GM21381 (cell line): Measurements from ENCODE around the gene ZNF423.

Source experiments
- ATAC-seq: cut with Tn5 transposase; IDR thresholded peaks from one replicate; pipeline ENCODE4 v1.9.1; 2021; ENCODE audit warnings: mild to moderate bottlenecking, moderate library complexity; ENCODE audit not compliant: unreplicated experiment

Gene ZNF423

DNA sequence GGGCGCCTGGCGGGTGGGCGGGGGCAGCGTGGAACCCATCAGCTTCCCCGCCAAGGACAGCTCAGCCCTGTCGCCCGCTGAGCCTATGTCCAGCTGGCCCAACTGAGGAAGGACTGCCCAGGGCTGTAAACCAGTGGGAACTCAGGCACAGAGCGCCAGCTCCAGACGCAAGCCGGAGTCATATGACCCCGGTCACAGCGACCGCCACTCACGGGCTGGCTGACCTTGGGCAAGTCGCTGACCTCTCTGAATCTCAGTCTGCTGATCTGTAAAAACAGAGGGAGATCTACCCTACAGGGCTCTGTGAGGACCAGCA lies 312.3 kb downstream of the ZNF423 start:
- ATAC-seq = no peak

DNA sequence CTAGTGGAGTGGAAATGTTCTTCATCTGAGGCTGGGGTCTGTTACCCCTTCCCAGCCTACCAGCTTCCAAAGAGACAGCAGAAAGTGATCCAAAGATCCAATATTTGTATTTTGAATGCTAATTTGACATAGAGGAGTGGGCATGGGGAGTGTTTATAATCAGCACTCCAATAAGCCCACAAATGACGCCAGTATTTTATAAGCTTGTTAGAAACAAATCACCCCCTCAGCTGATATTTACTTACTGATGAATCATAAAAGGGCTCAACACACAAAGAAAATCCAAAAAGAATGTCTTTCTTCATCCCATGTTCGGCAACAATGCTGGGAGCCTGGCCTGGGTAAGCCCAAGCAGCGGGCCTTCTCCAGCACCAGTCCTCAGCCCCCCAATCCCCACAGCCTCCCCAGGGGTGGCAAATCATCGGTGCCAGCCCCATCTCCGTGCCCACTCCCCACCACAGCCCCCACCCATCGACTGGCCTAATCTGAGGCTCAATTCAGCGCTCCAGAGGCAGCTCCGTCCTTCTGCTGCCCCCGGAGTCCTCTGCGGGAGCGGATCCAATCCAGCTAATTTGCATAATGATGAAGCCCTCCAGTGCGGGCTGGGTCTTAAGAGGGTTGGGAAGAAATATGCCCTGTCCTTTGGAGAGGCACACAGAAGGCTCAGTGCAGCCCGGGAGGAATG lies 312.8 kb downstream of the ZNF423 start:
- no peak for ATAC-seq

DNA sequence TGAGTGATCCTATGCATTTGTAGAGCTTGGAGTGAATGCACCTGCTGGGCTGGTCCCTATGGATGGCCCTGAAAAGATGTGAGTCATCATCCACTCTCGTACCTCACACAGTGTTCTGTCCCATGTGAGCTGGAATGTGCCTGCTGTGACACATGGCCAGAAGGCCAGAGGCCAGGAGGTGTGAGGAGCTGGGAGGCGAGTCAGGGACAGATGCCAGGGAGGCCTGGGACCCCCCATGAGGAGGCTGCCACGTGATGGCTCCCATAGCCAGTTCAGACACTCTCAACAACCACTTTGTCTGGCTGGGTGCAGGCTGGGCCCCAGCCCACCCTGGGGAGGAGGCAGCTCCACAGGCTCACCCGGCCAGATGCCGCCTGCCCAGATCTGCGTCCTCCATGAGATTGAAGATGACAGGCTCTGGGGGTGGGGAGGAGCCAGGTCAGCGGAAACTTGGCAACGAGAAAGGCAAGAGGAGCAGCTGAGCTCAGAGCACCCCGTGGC lies 313.5 kb downstream of the ZNF423 start:
- ATAC-seq = no peak

DNA sequence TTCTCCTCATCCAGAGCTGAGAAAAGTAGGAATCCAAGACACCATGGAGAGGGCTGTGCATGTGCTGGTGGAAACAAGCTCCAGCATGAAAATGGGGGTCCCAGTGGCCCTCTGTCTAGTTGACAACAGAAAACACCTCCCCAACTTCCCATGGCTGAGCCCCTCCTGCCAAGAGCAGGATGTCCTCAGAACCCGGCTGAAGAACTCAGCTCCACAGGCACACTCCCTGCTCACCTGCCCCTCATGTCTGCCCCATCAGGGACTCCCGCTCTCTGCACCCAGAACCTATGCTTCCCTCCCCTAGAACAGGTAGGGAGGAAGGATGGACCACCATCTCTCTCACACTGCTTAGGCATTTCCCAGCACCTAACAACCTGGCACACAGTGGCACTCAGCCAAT lies 315.1 kb downstream of the ZNF423 start:
- no peak for ATAC-seq

DNA sequence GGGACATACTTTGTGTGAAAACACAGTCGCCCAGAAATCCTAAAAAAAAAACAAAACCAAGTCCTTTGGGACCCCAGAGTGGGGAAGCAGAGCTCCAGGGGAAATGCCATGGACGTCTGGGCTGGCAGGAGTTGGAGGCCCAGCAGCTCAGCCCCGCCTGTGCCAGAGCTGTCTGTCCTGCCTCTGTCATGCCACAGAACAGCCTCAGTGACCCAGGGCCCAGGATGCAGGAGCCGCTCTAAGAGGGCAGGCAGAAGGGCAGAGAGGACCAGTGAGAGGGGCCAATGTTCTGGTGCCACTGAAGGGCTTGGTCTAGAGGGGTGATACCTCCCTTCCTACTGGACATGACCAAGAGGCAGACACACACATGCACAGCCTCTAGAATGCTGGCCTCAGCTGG lies 316.2 kb downstream of the ZNF423 start:
- no peak for ATAC-seq

DNA sequence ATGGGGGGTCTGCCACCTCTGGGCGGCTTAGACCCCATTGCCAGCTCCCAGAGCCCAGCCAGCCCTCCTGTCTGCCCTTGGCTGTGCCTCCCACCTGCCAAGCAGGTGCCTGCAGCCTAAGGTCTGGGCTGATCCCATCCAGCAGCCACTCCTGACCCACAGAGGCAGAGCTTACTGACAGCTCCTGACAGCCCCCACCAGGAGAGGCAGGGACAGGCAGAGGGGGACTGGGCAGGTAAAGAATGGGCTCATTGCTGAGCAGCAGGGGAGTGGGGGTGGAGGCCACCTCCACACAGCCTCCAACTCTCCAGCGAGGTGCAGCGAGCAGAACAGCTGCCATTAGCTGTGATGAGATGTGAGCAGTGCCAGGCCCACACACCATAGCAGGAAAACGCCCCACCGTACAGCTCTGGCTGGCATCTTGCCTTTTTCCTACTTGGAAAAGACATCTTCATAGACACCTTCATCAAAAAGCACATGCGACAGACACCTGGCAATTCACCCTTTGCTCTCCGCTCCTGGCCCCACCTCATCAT lies 317.9 kb downstream of the ZNF423 start:
- ATAC-seq = no peak

DNA sequence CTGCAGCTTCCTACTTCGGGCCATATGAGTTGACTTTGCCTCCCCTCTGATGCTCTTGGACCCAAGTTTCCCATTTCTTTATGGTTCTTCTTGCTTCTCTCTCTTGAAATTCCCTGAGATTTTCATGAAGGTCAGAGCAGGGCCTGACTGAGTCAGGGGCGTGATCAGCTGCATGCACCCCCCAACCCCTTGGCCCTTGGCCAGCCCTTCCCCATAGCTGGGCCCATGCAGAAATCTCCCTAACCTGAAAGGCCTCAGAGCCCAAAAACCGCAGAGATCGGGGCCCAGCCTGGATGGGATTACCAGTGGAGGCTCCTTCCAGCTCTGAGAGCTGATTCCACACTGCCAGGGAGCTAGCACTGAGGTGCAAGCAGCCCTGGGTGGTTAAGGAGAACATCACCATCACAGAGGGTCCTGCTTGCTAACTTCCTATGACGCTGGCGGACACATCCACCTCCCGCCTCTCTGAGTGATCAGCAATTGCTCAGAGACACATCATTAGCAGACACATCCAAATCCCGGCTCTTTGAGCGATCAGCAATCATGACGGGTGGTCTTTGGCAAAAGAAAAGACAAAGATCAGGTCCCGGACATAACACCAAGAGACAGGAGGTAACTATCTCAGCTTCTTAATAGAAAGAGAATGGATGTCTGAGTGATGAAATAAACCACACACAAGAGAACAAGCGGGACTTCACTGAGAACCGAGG lies 320.9 kb downstream of the ZNF423 start:
- no peak for ATAC-seq

DNA sequence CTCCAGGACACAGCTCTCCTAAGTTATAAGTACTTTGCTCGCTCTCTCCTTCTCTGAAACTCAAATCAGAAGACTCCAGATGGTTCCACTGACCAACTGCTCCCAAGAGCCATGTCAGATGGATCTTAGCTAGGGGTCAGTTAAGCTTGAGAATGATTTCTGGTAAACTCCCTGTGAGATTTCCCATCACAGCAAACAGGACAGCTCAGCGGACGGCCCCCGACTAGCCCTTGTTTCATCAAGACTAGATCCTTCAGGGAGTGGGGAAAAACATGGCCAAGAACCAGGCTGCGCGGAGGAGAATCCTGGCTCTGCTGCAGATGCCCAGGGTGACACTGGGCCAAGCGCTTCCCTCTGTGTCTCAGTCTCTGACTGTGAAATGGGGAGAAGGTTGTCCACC lies 322.5 kb downstream of the ZNF423 start:
- no peak for ATAC-seq

DNA sequence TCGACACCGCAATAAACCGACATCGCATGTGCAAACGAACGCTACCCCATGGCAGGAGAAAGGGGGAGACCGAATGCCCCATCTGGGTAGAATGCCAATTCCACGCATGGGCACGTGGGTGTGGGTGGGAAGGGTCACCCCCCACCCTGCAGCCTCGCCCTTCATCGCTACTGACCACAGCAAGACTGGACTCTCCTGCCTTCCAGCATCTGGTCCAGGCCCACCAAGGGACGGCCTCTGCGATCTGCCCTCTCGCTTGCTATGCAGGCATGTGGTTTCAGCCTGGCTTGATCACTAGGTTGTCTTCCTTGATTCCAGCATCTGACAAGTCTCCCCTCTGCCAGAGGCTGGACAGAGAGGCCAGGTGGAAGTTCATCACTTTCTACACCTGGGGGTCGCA lies 323.0 kb downstream of the ZNF423 start:
- no peak for ATAC-seq

DNA sequence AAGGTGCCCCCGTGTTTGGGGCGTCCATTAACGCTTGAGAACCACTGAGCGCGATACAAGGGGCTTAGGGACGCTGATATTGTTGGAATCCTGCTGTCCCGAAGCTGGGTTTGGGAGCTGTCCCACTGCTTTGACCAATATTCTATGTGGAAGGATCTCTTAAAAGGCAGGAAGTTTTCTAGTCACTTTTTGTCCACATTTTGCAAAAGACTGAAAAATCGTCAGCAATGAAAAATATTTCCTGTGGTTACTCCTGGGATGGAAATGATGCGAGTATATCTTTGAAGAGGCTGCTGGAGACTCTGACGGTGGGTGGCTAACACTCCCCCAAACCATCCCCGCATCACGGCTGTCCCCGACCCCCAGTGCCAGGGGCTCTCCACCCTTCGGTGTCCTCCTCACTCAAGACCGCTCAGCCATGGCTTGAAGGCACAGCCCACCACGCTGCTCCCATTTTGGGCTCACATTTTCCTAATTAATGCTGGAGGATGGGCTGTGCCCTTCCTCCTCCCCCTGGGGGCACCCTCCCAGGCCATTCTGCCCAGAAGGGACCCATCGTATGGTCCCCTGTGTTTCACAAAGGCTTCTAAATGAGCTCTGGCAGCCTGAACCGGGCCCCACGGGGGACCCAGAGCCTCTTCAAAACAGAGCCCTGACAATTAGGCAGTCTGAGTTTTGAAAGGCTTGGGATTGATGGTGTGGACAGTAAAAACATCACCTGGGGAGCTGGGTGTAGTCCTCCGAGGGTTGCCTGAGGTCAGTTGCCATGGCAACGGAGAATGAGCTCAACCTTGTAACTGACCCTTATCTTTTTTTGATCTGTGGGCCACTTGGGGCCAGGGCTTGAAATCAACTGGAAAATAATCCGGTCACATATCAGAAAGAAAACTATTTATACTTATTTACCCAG lies 323.7 kb downstream of the ZNF423 start:
- no peak for ATAC-seq

DNA sequence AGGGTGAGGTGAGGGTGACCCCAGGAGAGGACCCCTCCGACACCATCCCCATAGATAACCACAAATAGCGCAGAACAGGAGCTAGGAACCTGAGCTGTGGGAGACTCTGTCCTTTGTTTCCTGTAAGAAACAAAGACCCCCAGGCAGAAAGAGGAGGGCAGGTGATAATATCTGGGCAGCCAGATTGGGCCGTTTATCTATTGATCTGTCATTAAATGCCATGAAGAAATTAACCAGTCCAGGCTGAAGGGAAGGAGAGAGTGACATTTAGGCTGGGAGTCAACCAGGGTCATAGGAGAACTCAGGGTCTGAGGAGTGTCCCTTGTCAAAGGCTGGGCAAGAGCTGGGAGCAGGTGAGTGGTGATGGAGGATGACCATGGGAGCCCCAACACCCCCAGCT lies 324.5 kb downstream of the ZNF423 start:
- ATAC-seq = no peak

DNA sequence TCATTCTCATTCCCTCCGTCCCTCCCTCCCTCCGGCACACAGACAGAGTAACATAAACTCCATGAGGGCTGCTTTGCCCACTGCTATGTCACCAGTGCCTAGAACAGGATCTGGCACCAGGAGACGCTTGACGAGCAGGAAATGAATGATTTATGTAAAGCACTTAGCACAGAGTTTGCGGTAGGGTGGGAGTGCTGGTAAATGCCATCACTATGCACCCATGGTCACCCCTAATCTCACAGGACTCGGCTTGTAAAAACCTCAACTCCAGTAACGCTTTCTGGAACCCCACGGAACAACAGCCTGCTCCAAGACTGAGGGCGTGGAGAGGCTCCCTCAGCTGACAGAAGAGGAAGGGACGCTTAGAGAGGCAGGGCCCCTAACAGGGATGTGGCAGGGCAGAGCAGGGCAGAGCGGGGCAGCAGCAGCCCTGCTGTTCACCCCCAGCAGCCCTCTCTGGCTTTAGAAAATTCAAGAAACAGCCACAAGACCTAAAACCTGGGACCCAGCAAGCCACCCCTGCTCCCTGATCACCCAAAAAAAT lies 325.4 kb downstream of the ZNF423 start:
- no peak for ATAC-seq

DNA sequence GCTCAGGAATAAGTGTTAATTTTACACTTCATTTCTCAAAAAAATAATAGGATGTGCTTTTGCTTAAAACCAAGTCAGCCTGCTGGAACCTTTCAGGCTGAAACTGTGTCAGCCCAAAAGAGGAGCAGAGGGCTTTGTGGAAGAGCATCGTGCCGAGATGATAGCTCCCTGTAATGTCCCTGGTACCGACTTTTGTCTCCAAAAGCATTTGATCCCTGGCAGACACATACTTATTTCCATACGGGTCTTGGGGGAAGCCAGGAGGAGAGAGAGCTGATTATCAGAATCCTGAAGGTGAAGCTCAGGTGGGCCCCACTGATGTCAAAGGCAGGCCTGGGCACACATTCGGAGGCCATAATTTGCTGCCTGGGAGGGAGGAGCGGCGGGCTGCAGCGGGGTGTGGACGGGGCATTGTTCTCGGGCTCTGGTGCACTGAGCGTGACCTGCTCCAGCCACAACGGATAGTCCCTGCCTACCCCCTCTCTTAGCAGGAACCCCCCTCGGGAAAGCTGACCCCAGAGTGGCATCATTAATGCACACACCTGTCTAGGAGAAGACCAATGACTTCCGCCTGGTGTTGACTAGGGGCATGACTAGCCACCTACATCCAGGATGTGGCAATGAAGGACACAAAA lies 326.4 kb downstream of the ZNF423 start:
- no peak for ATAC-seq

DNA sequence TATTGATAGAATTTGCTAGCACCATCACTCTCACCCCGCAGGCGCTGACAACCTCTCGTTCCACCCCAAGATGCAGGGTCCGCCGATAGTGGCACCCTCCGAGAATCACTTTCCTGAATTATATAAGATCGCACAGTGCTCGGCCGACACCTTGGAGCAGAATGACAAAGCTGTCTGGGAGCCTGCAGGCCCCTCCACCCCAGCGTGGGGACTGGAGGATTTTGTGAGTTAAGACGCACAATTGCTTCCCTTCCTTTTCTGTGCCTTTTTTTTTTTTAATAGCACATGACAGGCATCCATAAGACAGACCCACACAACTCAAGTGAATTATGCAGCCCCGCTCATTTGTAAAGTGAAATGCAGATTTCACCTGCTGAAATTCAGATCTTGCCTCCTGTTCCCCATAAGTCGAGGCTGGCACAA lies 327.0 kb downstream of the ZNF423 start:
- ATAC-seq = no peak

DNA sequence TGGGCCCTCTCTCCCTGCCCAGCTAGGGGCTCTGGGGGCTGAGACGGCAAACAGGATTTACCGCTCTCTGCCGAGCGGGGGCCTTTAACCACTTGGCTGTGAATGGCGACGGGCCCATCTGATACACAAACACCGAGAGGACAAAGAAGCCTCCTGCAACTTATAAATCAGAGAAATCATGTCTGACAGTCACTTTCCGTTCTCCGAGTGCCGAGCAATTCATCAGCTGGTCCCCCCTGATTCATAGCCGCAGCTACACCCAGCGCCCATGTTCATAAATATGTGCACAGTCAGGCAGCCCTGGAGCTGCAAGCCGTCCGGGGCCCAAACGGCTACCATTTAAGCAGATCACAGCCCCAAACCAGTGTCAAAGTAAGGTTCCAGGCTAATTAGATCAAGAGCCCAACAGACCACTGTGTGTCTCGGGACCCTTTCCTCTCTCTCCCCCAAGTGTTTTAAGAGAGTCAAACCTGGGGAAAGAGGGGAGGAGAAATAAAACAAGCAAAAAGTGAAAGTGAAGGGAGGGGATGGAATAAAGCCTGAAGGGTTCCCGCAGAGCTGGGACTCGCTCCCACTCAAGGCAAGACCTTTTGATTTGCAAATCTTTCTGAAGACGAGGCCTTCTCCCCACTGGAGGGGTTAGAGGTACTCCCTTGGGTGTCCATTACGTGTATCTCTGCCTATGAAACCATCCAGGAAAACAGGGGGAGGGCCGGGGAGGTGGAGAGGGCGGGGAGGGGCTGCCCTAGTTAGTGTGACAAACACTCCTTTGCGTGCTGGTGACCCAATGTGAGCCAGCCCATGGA lies 327.6 kb downstream of the ZNF423 start:
- ATAC-seq = no peak

DNA sequence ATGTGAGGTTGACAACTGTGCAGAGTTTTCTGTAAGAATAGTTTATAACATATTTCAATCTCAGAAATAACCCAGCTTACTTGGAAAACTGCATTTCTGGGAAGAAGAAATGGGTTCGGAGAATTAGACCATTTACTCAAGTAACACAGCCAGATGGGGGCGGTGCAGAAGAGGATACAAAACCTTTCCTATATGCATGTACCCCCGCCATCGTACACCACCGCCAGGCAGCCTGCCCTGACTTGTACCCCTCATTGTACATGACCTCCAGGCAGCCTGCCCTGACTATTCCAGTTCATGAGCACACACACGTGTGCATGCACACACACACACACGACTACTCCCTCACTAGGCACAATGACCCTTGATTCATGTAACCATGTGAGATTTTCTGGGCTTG lies 328.3 kb downstream of the ZNF423 start:
- ATAC-seq = no peak

DNA sequence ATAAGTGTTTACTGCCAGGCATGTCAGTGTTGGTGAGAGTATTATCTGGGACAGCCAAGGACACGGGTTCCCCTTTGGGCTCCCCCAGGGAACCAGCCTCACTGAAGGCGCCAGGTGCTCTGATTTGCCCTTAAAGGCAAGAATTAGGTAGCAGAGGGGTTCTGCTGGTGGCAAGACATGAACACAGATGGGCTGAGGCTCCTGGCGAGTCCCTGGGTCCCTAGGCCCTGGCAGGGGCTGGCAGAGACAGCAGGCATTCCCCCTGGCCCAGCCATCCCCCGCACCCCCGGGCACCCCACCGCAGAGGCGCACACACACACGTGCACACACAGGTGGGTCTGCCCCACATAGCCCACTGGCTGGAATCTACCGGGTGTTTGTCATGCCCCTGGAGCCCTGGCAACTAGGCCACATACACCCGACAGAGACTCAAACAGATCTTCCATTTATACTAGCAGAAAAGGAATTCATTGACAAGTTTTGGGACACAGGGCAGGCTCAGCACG lies 329.0 kb downstream of the ZNF423 start:
- no peak for ATAC-seq

DNA sequence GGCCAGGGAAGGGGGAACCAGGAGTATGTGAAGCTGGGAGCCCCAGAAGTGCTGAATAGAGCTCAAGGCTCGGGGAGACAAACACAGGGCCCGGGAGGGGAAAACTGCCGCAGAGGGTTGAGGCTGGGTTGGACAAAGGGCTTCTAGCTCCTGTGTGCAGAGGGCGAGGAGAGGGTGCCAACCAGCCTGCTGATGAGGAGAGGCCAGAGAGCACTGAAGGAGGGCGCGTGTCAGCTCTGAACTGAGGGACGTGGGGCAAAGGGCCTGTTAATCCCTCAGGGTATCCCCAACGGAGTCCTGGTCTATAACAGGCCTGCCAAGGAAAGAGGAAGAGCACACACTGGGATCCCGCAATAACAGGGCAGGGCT lies 331.0 kb downstream of the ZNF423 start:
- ATAC-seq = no peak

DNA sequence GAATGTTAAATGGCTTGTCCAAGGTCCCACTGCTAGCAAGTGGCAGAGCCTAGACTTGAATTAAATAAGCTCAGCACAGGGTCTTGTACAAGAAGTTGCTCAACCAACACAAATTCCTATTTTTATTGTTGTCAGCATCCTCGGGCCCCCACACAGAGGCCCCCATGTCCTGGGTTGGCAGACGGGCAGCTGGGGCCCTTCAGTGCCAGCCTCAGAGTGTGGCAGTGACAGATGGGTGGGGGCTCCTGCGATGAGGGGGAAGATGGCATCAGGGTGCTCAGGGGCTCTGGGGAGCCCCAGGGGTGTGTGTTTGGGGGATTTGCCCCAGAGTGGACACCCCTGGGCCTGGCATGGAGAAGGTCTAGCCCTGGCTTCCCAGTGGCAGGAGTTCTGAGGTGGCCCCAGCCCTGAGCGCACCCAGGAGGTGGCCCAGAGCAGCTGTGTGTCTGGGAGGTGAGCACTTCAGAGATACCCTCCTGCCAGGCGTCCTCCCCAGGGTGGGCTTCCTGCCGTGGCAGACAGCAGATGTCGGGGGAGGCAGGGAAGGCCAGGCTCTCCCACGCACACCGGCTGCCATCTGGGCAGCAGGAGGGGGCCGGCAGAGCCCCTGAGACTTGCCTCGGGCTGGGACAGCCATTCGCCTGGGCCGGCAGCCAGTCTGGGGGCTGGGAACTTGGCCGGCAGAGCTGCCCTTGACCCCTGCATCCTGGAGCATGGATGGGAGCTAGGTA lies 331.5 kb downstream of the ZNF423 start:
- ATAC-seq = no peak
